Stimulated activated CD8-positive, alpha-beta memory T cell treated with anti-CD3 and anti-CD28 coated beads, Interleukin-4, amount 100 ng/mL, for 1 hour (primary cell): ENCODE results near the gene SLC1A4.

Source experiments
- DNase-seq, 2 donors: peaks; one replicate each; pipeline ENCODE4 v3.0.0-alpha.2; 2020; ENCODE audit warnings: low read depth in 2 of 2, low spot score in 1 of 2

Gene SLC1A4

DNA sequence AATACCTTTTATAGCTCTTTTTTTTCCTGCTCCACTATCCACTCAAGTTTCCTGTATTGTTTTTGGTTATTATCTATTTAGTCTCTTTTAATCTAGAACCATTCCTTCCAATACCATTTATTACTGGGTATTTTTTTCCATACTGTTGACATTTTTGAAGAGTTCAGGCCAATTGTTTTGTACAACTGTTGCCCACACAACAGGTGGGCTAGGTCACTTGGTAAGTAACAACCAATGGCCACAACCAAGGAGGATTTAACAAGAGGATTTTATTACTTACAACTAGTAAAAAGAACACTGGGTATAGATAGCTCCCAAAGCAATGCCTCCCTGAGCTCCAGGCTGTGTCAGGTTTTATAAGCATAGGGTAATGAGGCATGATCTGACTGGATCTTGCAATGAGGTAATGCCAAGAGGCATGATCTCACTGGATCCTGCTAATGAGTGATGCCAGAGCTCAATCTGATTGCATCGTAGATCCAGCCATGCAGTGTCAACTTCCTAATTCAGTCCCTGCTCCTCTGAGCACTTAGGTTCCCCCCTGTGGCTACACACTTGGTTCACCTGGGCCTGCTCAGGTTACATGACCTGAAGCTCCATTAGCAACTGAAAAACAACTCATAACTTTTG, 59.9 kb downstream of the SLC1A4 start:
- no peak for DNase-seq

DNA sequence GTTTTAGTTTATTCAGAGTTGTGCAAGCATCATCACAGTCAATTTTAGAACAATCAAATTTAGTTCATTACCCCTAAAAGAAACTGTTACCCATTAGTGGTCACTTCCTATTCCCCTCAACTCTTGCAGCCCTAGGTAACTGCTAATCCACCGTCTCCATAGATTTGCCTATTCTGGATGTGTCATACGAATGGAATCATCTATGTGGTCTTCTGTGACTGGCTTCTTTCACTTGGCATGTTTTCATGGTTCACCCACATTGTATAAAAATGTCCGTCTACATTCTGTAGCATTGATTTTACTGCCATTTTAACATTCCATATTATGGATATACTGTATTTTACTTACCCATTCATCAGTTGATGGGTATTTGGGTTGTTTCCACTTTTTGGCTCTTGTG, 61.7 kb downstream of the SLC1A4 start:
- no peak for DNase-seq

DNA sequence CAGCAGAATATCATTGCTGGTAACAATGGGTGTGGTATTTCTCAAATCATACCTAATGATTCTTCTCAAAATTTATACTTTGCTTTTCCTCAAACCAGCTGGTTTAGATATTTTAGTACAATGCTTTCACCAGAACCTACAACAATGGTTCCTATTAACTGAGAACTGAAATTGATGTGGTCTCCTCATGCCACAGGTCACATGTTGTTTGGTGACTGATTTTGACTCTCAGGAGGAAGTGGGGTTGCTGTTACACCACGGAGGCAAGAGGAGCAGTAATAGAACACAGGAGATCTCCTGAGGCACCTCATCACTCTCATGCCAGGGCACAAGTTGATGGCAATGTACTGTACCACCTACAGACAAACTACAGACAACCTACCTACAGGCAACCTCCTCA, 64.0 kb downstream of the SLC1A4 start:
- no peak for DNase-seq

GRCh38 chr2:65054749-65055421, 65.7 kb downstream of the SLC1A4 start:
- no peak for DNase-seq

GRCh38 chr2:65055422-65056214, 66.4 kb downstream of the SLC1A4 start:
- DNase-seq, result peak in 1 of 2 donors; percentile 36

- DNase-seq, result peak; percentile 90 to 93
Observed at GRCh38 chr2:65056215-65057053, 67.2 kb downstream of the SLC1A4 start, which contains the start of gene CEP68. TSS of gene CEP68 (plus strand) at chr2:65056416. CDS start at chr2:65069445, 13,029 bp downstream.

DNA sequence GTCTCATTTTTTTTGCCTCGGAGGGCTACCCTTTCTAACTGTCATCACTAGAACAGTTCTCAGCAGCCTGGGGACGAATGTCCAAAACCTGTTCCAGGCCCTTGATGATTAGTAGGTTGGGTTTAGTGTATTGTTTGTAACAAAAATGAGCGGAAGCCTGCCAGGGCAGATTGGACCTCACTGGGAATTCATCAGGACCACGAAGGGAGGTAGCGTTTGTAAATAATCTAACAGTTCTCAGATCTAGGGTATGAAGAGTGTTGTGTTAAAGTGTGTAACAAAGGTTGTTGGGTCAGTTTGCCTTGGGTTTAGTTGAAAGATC, 67.8 kb downstream of the SLC1A4 start:
- DNase-seq, result no peak

GRCh38 chr2:65057391-65058052, 68.3 kb downstream of the SLC1A4 start:
- DNase-seq, result peak in 1 of 2 donors; percentile 25

- no peak for DNase-seq
Observed at GRCh38 chr2:65059071-65059470, 69.9 kb downstream of the SLC1A4 start.

GRCh38 chr2:65061146-65061909, 72.1 kb downstream of the SLC1A4 start:
- no peak for DNase-seq

DNA sequence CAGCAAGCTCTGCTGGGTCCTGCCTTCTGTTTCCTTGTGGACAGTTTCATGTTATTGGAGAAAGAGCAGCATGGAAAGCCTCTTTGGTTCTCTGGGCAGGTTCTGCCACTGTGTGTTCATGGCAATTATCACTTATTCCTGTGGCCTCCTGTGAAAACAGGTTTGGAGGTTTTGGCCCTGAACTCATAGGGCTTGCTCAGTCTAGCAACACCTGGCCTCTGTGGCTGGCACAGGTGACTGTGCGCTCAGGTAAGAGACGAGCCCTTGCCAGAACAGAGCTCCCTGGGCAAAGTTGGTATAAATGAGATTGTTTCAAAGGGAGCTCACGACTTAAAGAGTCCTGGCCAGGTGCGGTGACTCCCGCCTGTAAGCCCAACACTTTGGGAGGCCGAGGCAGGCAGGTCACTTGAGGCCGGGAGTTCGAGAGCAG, 72.7 kb downstream of the SLC1A4 start:
- no peak for DNase-seq

DNA sequence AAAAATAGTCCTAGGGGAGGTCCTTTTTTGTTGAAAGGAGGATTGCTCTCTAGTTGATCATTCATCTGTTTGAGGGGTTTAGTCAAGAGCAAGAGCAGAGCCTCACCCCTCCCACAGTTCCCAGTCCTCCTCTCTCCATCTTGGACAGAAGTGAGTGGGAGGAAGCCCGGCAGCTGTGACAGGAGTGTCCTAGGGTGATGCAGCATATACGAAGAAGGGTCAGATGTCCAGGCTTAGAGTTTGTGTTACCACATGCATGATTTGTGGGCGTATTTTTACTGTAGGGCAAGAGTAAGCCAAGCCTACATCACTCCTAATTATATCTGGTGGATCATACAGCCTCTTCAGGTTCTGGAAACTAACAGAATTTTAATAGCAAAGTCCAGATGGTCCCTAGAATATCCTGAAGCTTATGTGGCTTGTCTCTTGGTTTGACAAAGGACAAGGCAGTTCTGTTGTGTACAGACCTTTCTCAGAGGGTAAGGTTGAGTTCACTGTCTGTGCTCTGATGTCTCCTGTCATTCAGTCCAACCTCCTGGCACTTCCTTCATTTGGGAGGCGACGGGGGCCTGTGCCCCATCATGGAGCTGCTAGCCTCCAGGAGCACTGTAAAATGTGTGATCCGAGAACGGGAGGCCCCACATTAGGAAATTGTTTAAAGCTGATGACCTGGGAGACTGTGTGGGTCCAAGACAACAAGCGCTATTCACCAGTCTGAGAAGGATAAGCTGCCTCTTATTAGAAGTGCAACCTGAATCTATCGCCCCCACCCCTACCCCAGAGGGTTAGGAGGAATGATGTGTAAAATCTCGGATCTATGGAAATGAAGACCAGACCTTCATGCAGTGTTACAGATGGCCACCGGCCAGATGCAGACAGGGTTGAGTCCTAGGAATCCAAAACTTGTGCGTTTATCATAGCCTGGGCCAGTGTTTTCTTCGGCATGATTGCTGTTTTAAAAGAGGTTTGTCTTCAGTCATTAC, 73.9 kb downstream of the SLC1A4 start:
- DNase-seq, result no peak

- DNase-seq, result no peak
Observed at GRCh38 chr2:65064728-65065552, 75.7 kb downstream of the SLC1A4 start.

GRCh38 chr2:65067806-65068553, 78.8 kb downstream of the SLC1A4 start:
- DNase-seq, result no peak

DNA sequence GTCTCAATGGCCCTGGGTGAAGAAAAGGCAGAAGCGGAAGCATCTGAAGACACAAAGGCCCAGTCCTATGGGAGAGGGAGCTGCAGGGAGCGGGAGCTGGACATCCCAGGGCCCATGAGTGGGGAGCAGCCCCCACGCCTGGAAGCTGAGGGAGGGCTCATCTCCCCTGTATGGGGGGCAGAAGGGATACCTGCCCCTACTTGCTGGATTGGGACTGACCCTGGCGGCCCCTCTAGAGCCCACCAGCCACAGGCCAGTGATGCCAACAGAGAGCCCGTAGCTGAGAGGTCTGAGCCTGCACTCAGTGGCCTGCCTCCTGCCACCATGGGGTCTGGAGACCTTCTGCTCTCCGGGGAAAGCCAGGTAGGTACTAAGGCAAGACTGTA, 80.2 kb downstream of the SLC1A4 start:
- DNase-seq, result no peak

GRCh38 chr2:65070172-65070830, 81.1 kb downstream of the SLC1A4 start:
- no peak for DNase-seq

- no peak for DNase-seq
Observed at GRCh38 chr2:65070856-65071255, 81.7 kb downstream of the SLC1A4 start.
